Right cardiac atrium (tissue), 5 donors: ENCODE results near the gene TMEM232. TPM values are rescaled to one million over a fixed set of nuclear protein-coding genes. Genes with fewer than 3 reads are reported as not detected.

Source experiments
- ATAC-seq, 2 donors: fragments of 200-7000 bp; cut with Tn5 transposase; one replicate each; pipeline versions ENCODE4 v1.8.0 to v1.9.1; 2020; ENCODE audit warnings: moderate library complexity in 2 of 2, mild to moderate bottlenecking in 1 of 2
- DNase-seq, 3 donors: peaks; one replicate each; pipeline ENCODE4 v3.0.0-alpha.2; 2020
- H3K27ac ChIP-seq: one replicate; pipeline ENCODE4 v1.5.1; 2013; ENCODE audit warnings: mild to moderate bottlenecking, low read length, control low read depth, moderate library complexity
- H3K27me3 ChIP-seq: one replicate; pipeline ENCODE4 v1.6.1; 2013; ENCODE audit not compliant: control insufficient read depth, insufficient read depth
- H3K4me1 ChIP-seq: one replicate; pipeline ENCODE4 v1.6.1; 2013; ENCODE audit warnings: low read length; ENCODE audit not compliant: control insufficient read depth, insufficient read depth
- H3K4me3 ChIP-seq: one replicate; pipeline ENCODE4 v1.5.1; 2013; ENCODE audit warnings: low read length, control low read depth
- H3K9me3 ChIP-seq: one replicate; pipeline ENCODE4 v1.6.1; 2013; ENCODE audit warnings: low read length; ENCODE audit not compliant: control insufficient read depth
- WGBS: extraction: QIAGEN DNeasy Blood & Tissue Kit; methylation state at CpG from one replicate; pipeline ENCODE4 v1.1.7; 2013; 5-methylcytosine and 5-hydroxymethylcytosine counted together
- intact Hi-C, 4 donors: fragments of 100-400 bp; cut with DNase I; formaldehyde crosslinking; loops; one replicate each; pipeline versions ENCODE4 v1.11.0 to v1.14.0; 2022 to 2023
- polyA plus RNA-seq: library from polyadenylated mRNA; stranded (reverse); fragments of 200-250 nt; gene quantifications from one replicate; pipeline ENCODE4 v1.2.3, GENCODE V29; 2013
- total RNA-seq, 4 donors: library from RNA; stranded (reverse); fragmentation: NEBNext Ultra II Directional; extraction: Animal tissue kit (Norgen Biotek cat#: 25700); gene quantifications; one replicate each; pipeline ENCODE4 v1.2.1, GENCODE V29; 2021
- donor health status: healthy with polysubstance abuse.
- donor health status: DM: no; HTN: yes; CAD: no.
- donor health status: DM: no; HTN: no; CAD: no.
- donor health status: DM: no; HTN: yes; CAD: no; lungs with severe emphysema.
- donor health status: DM: yes; HTN: yes; CAD: no.

TMEM232 gene
- total and polyA plus RNA-seq, 5 donors = 0.63 to 3.3 (median 3.1) TPM

GRCh38 chr5:110665184-110665726, 61.2 kb downstream of the TMEM232 start:
- Histone ChIP-seq H3K27me3 (no peaks in the 10 kb centered on the region), H3K9me3 (no peaks in the 10 kb centered on the region), H3K4me1 (no peaks in the 10 kb centered on the region), H3K4me3 (no peak overlapping the region), H3K27ac (no peak overlapping the region)
- DNase-seq = no peak
- WGBS = 71% methylated on average over 6 of the region's 6 CpGs
- intact Hi-C loops = no loop called here
- no peak for ATAC-seq

- ATAC-seq (no peak), DNase-seq (no peak)
- no peaks in the 10 kb centered on the region for H3K4me1 ChIP-seq
- no peaks in the 10 kb centered on the region for H3K27me3 ChIP-seq
- H3K4me3 ChIP-seq = no peak overlapping the region
- WGBS = 88% methylated on average over 1 of the region's 1 CpG
- intact Hi-C loops = no loop called here
- no peak overlapping the region for H3K27ac ChIP-seq
- no peaks in the 10 kb centered on the region for H3K9me3 ChIP-seq
Observed at GRCh38 chr5:110663525-110663924, 62.9 kb downstream of the TMEM232 start.

- Histone ChIP-seq H3K27me3 (no peaks in the 10 kb centered on the region), H3K9me3 (no peaks in the 10 kb centered on the region), H3K27ac (no peak overlapping the region), H3K4me1 (no peaks in the 10 kb centered on the region), H3K4me3 (no peak overlapping the region)
- ATAC-seq (no peak), DNase-seq (no peak)
- WGBS = 72% methylated on average over 5 of the region's 5 CpGs
- intact Hi-C loops = no loop called here
Observed at GRCh38 chr5:110658006-110658405, 68.5 kb downstream of the TMEM232 start.

GRCh38 chr5:110653231-110653970, 73.1 kb downstream of the TMEM232 start:
- 76% methylated on average over 3 of the region's 3 CpGs for WGBS
- no peaks in the 10 kb centered on the region for H3K9me3 ChIP-seq
- no peak overlapping the region for H3K4me3 ChIP-seq
- intact Hi-C loops = no loop called here
- no peaks in the 10 kb centered on the region for H3K4me1 ChIP-seq
- H3K27me3 ChIP-seq = no peaks in the 10 kb centered on the region
- ATAC-seq (no peak), DNase-seq (no peak)
- H3K27ac ChIP-seq = no peak overlapping the region

- Histone ChIP-seq H3K27ac (no peak overlapping the region), H3K4me3 (no peak overlapping the region), H3K9me3 (no peaks in the 10 kb centered on the region), H3K27me3 (no peaks in the 10 kb centered on the region), H3K4me1 (no peaks in the 10 kb centered on the region)
- 56% methylated on average over 3 of the region's 3 CpGs for WGBS
- intact Hi-C loops = no loop called here
- DNase-seq (no peak), ATAC-seq (no peak)
Observed at GRCh38 chr5:110651507-110651906, 75.0 kb downstream of the TMEM232 start.

GRCh38 chr5:110644357-110644756, 82.1 kb downstream of the TMEM232 start:
- Histone ChIP-seq H3K27me3 (no peaks in the 10 kb centered on the region), H3K4me1 (no peaks in the 10 kb centered on the region), H3K27ac (no peak overlapping the region), H3K9me3 (no peaks in the 10 kb centered on the region), H3K4me3 (no peak overlapping the region)
- intact Hi-C loops = no loop called here
- WGBS = 40% methylated on average over 1 of the region's 1 CpG
- ATAC-seq = no peak
- no peak for DNase-seq

GRCh38 chr5:110638970-110639902, 87.2 kb downstream of the TMEM232 start:
- no peaks in the 10 kb centered on the region for H3K4me1 ChIP-seq
- H3K9me3 ChIP-seq = no peaks in the 10 kb centered on the region
- no peak overlapping the region for H3K27ac ChIP-seq
- intact Hi-C loops = no loop called here
- no peak overlapping the region for H3K4me3 ChIP-seq
- 87% methylated on average over 3 of the region's 3 CpGs for WGBS
- ATAC-seq = no peak
- H3K27me3 ChIP-seq = no peaks in the 10 kb centered on the region
- DNase-seq = no peak

- no peaks in the 10 kb centered on the region for H3K9me3 ChIP-seq
- no peaks in the 10 kb centered on the region for H3K27me3 ChIP-seq
- no peak for DNase-seq
- ATAC-seq = no peak
- intact Hi-C loops = no loop called here
- no peak overlapping the region for H3K4me3 ChIP-seq
- no peaks in the 10 kb centered on the region for H3K4me1 ChIP-seq
- H3K27ac ChIP-seq = no peak overlapping the region
Observed at GRCh38 chr5:110634475-110634874, 92.0 kb downstream of the TMEM232 start.

- intact Hi-C loops = no loop called here
Observed at GRCh38 chr5:110631236-110631635, 95.2 kb downstream of the TMEM232 start.

GRCh38 chr5:110630350-110630749, 96.1 kb downstream of the TMEM232 start:
- ATAC-seq = no peak
- H3K27ac ChIP-seq = no peak overlapping the region
- H3K4me1 ChIP-seq = no peaks in the 10 kb centered on the region
- 88% methylated on average over 4 of the region's 4 CpGs for WGBS
- H3K4me3 ChIP-seq = no peak overlapping the region
- intact Hi-C loops = no loop called here
- H3K27me3 ChIP-seq = no peaks in the 10 kb centered on the region
- no peaks in the 10 kb centered on the region for H3K9me3 ChIP-seq
- DNase-seq = no peak

More at GRCh38 chr5:110631236-110631635, 95.2 kb downstream of the TMEM232 start:
- ATAC-seq = no peak
- Histone ChIP-seq H3K9me3 (no peaks in the 10 kb centered on the region), H3K27ac (no peak overlapping the region), H3K27me3 (no peaks in the 10 kb centered on the region), H3K4me1 (no peaks in the 10 kb centered on the region), H3K4me3 (no peak overlapping the region)
- WGBS = 92% methylated on average over 1 of the region's 1 CpG
- no peak for DNase-seq

- Histone ChIP-seq H3K27me3 (no peaks in the 10 kb centered on the region), H3K27ac (no peak overlapping the region), H3K4me3 (no peak overlapping the region), H3K9me3 (no peaks in the 10 kb centered on the region), H3K4me1 (no peaks in the 10 kb centered on the region)
- 2% methylated on average over 2 of the region's 2 CpGs for WGBS
- no peak for DNase-seq
- intact Hi-C loops = no loop called here
- no peak for ATAC-seq
Observed at GRCh38 chr5:110625376-110625999, 101.0 kb downstream of the TMEM232 start.
